Left lung (tissue), 10 donors: ENCODE measurements around the gene CCT8. TPM values are rescaled to one million over a fixed set of nuclear protein-coding genes. Genes with fewer than 3 reads are reported as not detected.
"Not testable (repeated sequence)": the region's sequence is repeated elsewhere in the genome, so short reads cannot be mapped to it uniquely, and the experiment has no call there.

Experiments used
- ATAC-seq: fragments of 200-7000 bp; cut with Tn5 transposase; one replicate; pipeline ENCODE4 v1.9.1; 2020; ENCODE audit warnings: moderate library complexity
- DNase-seq, 4 donors: peaks; one replicate each; pipeline ENCODE4 v3.0.0-alpha.2; 2013 to 2020
- H3K27ac ChIP-seq, 2 donors: fragments of 200-600 bp; sonication (generic) in 1 of 2; one replicate each; pipeline versions ENCODE4 v1.5.0 to v1.8.0; 2020 to 2021
- H3K27me3 ChIP-seq, 2 donors: fragments of 200-600 bp; sonication (generic) in 1 of 2; one replicate each; pipeline versions ENCODE4 v1.5.0 to v1.8.0; 2020 to 2021
- H3K36me3 ChIP-seq, 2 donors: fragments of 200-600 bp; sonication (generic) in 1 of 2; one replicate each; pipeline versions ENCODE4 v1.5.0 to v1.8.0; 2020 to 2021
- H3K4me1 ChIP-seq, 2 donors: fragments of 200-600 bp; one replicate each; pipeline ENCODE4 v1.8.0; 2021
- H3K4me3 ChIP-seq, 2 donors: fragments of 200-600 bp; sonication (generic) in 1 of 2; one replicate each; pipeline versions ENCODE4 v1.5.0 to v1.8.0; 2020 to 2021; ENCODE audit warnings: mild to moderate bottlenecking in 1 of 2
- H3K9me3 ChIP-seq, 2 donors: fragments of 200-600 bp; sonication (generic) in 1 of 2; one replicate each; pipeline versions ENCODE4 v1.5.0 to v1.8.0; 2020 to 2021
- CTCF ChIP-seq, 2 donors: fragments of 200-600 bp; sonication (generic) in 1 of 2; IDR thresholded peaks; one replicate each; pipeline versions ENCODE4 v1.5.0 to v1.8.0; 2021; ENCODE audit warnings: antibody characterized with exemption in 2 of 2
- intact Hi-C, 2 donors: fragments of 100-400 bp; cut with DNase I; formaldehyde crosslinking; loops; one replicate each; pipeline versions ENCODE4 v1.11.2 to v1.14.2; 2022
- polyA plus RNA-seq, 6 donors: library from polyadenylated mRNA; unstranded; fragments of 120-200 nt; gene quantifications; one replicate each; pipeline ENCODE4 v1.2.1, GENCODE V29; 2013; ENCODE audit not compliant: insufficient read length in 6 of 6
- total RNA-seq, 2 donors: library from RNA; stranded (reverse); fragmentation: NEBNext Ultra II Directional; extraction: Animal tissue kit (Norgen Biotek cat#: 25700); gene quantifications; one replicate each; pipeline ENCODE4 v1.2.1, GENCODE V29; 2021
- donor health status: DM: no; HTN: yes; CAD: no.
- donor health status: DM: no; HTN: no; CAD: no.

Gene CCT8
- total and polyA plus RNA-seq, 8 donors: 111 to 259 (median 235) TPM

GRCh38 chr21:29024474-29025327 is 48.7 kb downstream of the CCT8 start, which contains the start of gene USP16:
Gene USP16, plus strand, starts transcription at chr21:29024668. Its CDS starts 3,246 bp downstream, at chr21:29027914.
- H3K4me1 ChIP-seq: peaks cover 4 to 33% of the 10 kb centered on the region in 2 donors
- DNase-seq (peak; percentile 93 to 100 (median 96)), ATAC-seq (peak; percentile 98)
- H3K4me3 ChIP-seq: peak within 1 kb of the TSS; percentile 55 to 71
- no peaks in the 10 kb centered on the region for H3K27me3 ChIP-seq
- peaks cover 0 to 9% of the 10 kb centered on the region in 2 donors for H3K36me3 ChIP-seq
- no peaks in the 10 kb centered on the region for H3K9me3 ChIP-seq
- peak within 1 kb of the TSS; percentile 96 to 99 for H3K27ac ChIP-seq
- TF ChIP-seq CTCF (IDR thresholded peaks at IDR 0.05): peak in 1 of 2 donors; percentile 40
- intact Hi-C loops: no loop called here

- DNase-seq: no peak
- ATAC-seq: no peak
- H3K36me3 ChIP-seq: no peaks in the 10 kb centered on the region
- intact Hi-C loops: no loop called here
- H3K9me3 ChIP-seq: no peaks in the 10 kb centered on the region
- TF ChIP-seq CTCF (IDR thresholded peaks at IDR 0.05): no peak
- no peak overlapping the region for H3K27ac ChIP-seq
- no peak overlapping the region for H3K4me3 ChIP-seq
- H3K27me3 ChIP-seq: no peaks in the 10 kb centered on the region
- H3K4me1 ChIP-seq: peaks cover 5 to 46% of the 10 kb centered on the region in 2 donors
These were observed 51.3 kb downstream of the CCT8 start for GRCh38 chr21:29022166-29022565.

GRCh38 chr21:29018540-29018939 is 54.9 kb downstream of the CCT8 start:
- TF ChIP-seq CTCF (IDR thresholded peaks at IDR 0.05): no peak
- Histone ChIP-seq H3K36me3 (no peaks in the 10 kb centered on the region), H3K27ac (peak overlapping the region; percentile 66 to 88), H3K4me3 (peak overlapping the region; percentile 68 to 94), H3K27me3 (no peaks in the 10 kb centered on the region), H3K9me3 (no peaks in the 10 kb centered on the region), H3K4me1 (peaks cover 5 to 20% of the 10 kb centered on the region in 2 donors)
- ATAC-seq (peak; percentile 54), DNase-seq (no peak)
- intact Hi-C loops: no loop called here

- H3K4me3 ChIP-seq: peak overlapping the region in 1 of 2 donors; percentile 94
- H3K27ac ChIP-seq: no peak overlapping the region
- peaks cover 5 to 20% of the 10 kb centered on the region in 2 donors for H3K4me1 ChIP-seq
- intact Hi-C loops: no loop called here
- DNase-seq (no peak), ATAC-seq (no peak)
- no peaks in the 10 kb centered on the region for H3K27me3 ChIP-seq
- H3K36me3 ChIP-seq: no peaks in the 10 kb centered on the region
- TF ChIP-seq CTCF (IDR thresholded peaks at IDR 0.05): no peak
- no peaks in the 10 kb centered on the region for H3K9me3 ChIP-seq
These were observed 55.7 kb downstream of the CCT8 start for GRCh38 chr21:29017639-29018237.

GRCh38 chr21:29011236-29011635 is 62.2 kb downstream of the CCT8 start:
- H3K27me3 ChIP-seq, ATAC-seq, H3K9me3 ChIP-seq, DNase-seq, H3K4me1 ChIP-seq, intact Hi-C loops, H3K27ac ChIP-seq, H3K4me3 ChIP-seq: not testable (repeated sequence)
- peaks cover 0 to 25% of the 10 kb centered on the region in 2 donors for H3K36me3 ChIP-seq
